Bone marrow (tissue), 2 donors: ENCODE results near the gene FGF3.

ENCODE experiments used
- DNase-seq, 2 donors: peaks; one replicate each; lab custom pipeline; 2025; lab: John Stamatoyannopoulos, UW

FGF3 gene

GRCh38 chr11:69818603-69819441, at the start of gene FGF3:
Gene FGF3, minus strand, starts transcription at chr11:69819416. Its CDS starts 483 bp downstream, at chr11:69818933.
- no peak for DNase-seq

GRCh38 chr11:69868871-69869270, 49.7 kb upstream of the FGF3 start:
- no peak for DNase-seq

GRCh38 chr11:69868006-69868810, 49.0 kb upstream of the FGF3 start:
- no peak for DNase-seq

GRCh38 chr11:69867076-69868005, 48.1 kb upstream of the FGF3 start:
- no peak for DNase-seq

- no peak for DNase-seq
These were observed 47.4 kb upstream of the FGF3 start for GRCh38 chr11:69866648-69867047.

GRCh38 chr11:69865707-69866106, 46.5 kb upstream of the FGF3 start:
- no peak for DNase-seq

- no peak for DNase-seq
These were observed 45.8 kb upstream of the FGF3 start for GRCh38 chr11:69864686-69865661.

- DNase-seq, result no peak
These were observed 44.5 kb upstream of the FGF3 start for GRCh38 chr11:69863544-69864200.

- no peak for DNase-seq
These were observed 43.8 kb upstream of the FGF3 start for GRCh38 chr11:69862797-69863543.

- no peak for DNase-seq
These were observed 43.1 kb upstream of the FGF3 start for GRCh38 chr11:69862331-69862771.

GRCh38 chr11:69861901-69862300, 42.7 kb upstream of the FGF3 start:
- no peak for DNase-seq

- DNase-seq, result no peak
These were observed 41.7 kb upstream of the FGF3 start for GRCh38 chr11:69860796-69861445.

- no peak for DNase-seq
These were observed 41.0 kb upstream of the FGF3 start for GRCh38 chr11:69860244-69860643.

GRCh38 chr11:69859275-69859934, 40.2 kb upstream of the FGF3 start:
- no peak for DNase-seq

- no peak for DNase-seq
These were observed 36.2 kb upstream of the FGF3 start for GRCh38 chr11:69855421-69855820.

- no peak for DNase-seq
These were observed 35.5 kb upstream of the FGF3 start for GRCh38 chr11:69854713-69855112.

- DNase-seq, result no peak
These were observed 32.8 kb upstream of the FGF3 start for GRCh38 chr11:69852056-69852455.

GRCh38 chr11:69848201-69848600, 29.0 kb upstream of the FGF3 start:
- DNase-seq, result no peak
